ENCODE data around the gene LAMA5.
"Not testable (repeated sequence)": the region's sequence is repeated elsewhere in the genome, so short reads cannot be mapped to it uniquely, and the experiment has no call there.

The LAMA5 gene

GRCh38 chr20:62388839-62389600 is 21.9 kb upstream of the LAMA5 start:
- DNase-seq = no peak

GRCh38 chr20:62387933-62388635 is 21.0 kb upstream of the LAMA5 start:
- DNase-seq = no peak

GRCh38 chr20:62387219-62387913 is 20.3 kb upstream of the LAMA5 start:
- DNase-seq = no peak

- DNase-seq = no peak
Observed at GRCh38 chr20:62386383-62387218, 19.5 kb upstream of the LAMA5 start, which contains the start of gene RPS21. Gene RPS21 (plus strand): TSS chr20:62387103. CDS start chr20:62387339, 236 bp downstream.

- DNase-seq = no peak
Observed at GRCh38 chr20:62382306-62383198, 15.4 kb upstream of the LAMA5 start.

- DNase-seq = no peak
Observed at GRCh38 chr20:62381842-62382241, 14.7 kb upstream of the LAMA5 start.

- no peak for DNase-seq
Observed at GRCh38 chr20:62381202-62381797, 14.2 kb upstream of the LAMA5 start.

GRCh38 chr20:62378215-62378614 is 11.1 kb upstream of the LAMA5 start:
- no peak for DNase-seq

- no peak for DNase-seq
Observed at GRCh38 chr20:62377615-62378178, 10.6 kb upstream of the LAMA5 start.

- no peak for DNase-seq
Observed at GRCh38 chr20:62377064-62377461, 10.0 kb upstream of the LAMA5 start.

GRCh38 chr20:62376112-62377063 is 9.3 kb upstream of the LAMA5 start:
- no peak for DNase-seq

GRCh38 chr20:62374331-62375152 is 7.4 kb upstream of the LAMA5 start:
- DNase-seq = no peak

GRCh38 chr20:62373631-62374179 is 6.6 kb upstream of the LAMA5 start:
- DNase-seq = not testable (repeated sequence)

- DNase-seq = no peak
Observed at GRCh38 chr20:62372042-62372993, 5.2 kb upstream of the LAMA5 start.

GRCh38 chr20:62371588-62372041 is 4.5 kb upstream of the LAMA5 start:
- no peak for DNase-seq

GRCh38 chr20:62370807-62371587 is 3.9 kb upstream of the LAMA5 start:
- DNase-seq = no peak

All from SIG-M5 (cell line).